ENCODE results near the gene TRIM13.
"Not testable (repeated sequence)": the region's sequence is repeated elsewhere in the genome, so short reads cannot be mapped to it uniquely, and the experiment has no call there.

The TRIM13 gene

GRCh38 chr13:49997955-49998354, 1.1 kb downstream of the TRIM13 start:
- DNase-seq = no peak

DNA sequence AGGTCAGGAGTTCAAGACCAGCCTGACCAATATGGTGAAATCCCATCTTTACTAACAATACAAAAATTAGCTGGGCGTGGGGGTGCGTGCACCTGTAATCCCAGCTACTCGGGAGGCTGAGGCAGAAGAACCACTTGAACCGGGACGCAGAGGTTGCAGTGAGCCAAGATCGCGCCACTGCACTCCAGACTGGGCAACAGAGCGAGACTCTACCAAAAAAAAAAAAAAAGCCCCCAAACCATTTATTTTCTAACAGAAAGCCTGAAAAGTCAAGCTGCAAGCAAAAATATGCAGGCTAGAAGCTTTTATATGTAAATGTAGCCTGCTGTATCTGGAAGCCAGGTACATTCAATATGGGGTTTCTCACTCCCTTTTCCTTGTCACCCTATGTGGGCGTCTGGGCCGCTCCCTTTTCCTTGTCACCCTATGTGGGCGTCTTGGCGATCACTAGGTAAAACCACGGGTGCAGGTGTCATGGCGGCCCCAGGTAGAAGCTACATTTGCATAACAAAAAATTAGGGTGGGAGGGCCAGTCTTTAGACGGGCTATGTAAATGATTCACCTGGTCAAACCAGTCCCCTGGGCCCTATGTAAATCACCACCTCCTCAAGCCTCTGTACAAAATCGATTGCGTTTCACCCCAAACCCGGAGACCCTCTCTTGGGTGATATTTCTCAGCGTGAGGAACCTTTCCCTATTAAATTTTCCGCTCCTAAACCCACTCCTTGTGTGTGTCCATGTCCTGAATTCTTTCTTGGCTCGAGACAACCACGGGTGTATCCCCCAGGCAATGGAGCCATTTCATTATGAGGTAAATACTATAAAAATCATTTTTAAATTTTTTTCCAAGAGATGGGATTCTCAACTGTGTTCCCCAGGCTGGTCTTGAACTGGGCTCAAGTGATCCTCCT, 2.1 kb downstream of the TRIM13 start:
- no peak for DNase-seq

- DNase-seq = no peak
These were observed 4.4 kb downstream of the TRIM13 start for GRCh38 chr13:50001287-50001686.

GRCh38 chr13:50006426-50007135, 9.7 kb downstream of the TRIM13 start:
- no peak for DNase-seq

- no peak for DNase-seq
These were observed 14.6 kb downstream of the TRIM13 start for GRCh38 chr13:50011461-50011860.

GRCh38 chr13:50012396-50013169, 15.7 kb downstream of the TRIM13 start:
- no peak for DNase-seq

- DNase-seq = no peak
These were observed 17.5 kb downstream of the TRIM13 start for GRCh38 chr13:50014386-50014785.

DNA sequence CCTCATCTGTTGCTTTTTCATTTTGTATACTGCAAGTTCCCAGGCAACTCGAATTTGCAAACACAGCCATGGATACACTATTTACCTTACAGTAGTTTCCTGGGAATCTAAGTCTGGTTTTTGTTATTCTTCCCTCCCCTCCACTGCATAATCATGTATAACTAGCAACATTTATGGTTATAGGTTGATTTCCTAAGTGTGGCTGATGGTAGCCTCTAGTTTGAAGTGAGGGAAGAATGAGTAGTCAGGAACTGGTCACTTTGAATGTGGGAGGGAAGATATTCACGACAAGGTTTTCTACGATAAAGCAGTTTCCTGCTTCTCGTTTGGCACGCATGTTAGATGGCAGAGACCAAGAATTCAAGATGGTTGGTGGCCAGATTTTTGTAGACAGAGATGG, 18.4 kb downstream of the TRIM13 start, which contains the start of gene KCNRG:
KCNRG (plus strand) TSS at position 187 of the 400 bp plus-strand sequence; CDS start at position 237, 50 bp downstream.
- DNase-seq = no peak

GRCh38 chr13:50015750-50016149, 18.9 kb downstream of the TRIM13 start:
- DNase-seq = no peak

- no peak for DNase-seq
These were observed 19.6 kb downstream of the TRIM13 start for GRCh38 chr13:50016444-50016843.

DNA sequence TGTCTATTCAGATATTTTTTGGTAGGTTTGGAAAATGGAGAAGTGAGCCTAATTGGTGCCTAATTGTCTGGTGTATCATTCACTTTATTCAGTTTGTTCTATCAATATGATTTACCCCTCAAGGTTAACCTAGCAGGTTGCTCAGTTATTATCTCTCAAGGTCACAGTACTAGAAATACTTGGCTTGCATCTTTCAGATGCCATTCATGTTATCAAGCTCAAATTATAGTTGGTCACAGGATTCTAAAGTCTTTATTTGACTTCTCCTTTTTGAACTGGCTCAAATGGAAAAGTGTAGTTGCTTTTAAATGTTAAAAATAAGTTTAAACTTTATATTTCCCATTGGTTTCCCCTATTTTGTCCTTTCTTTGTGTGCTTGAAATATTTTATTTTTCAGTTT, 21.0 kb downstream of the TRIM13 start:
- no peak for DNase-seq

DNA sequence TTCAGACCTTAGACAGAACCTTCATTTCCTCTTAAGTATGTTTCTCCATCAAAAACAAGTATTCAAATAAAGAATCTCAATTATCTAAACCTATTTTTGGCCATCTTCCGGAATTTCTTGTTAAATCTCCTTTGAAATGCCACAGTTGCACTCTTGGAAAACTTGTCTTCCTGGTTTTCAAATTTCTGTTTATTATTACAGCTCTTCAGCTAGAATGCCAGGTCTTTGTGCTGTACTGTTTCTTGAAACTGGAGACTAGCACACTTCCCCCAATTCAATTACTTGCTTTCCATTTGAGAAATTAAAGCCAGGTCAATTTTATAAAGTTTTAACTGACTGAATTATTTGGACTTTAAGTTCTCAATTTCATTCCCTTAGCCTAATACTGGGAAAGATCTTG, 28.6 kb downstream of the TRIM13 start:
- DNase-seq = no peak

DNA sequence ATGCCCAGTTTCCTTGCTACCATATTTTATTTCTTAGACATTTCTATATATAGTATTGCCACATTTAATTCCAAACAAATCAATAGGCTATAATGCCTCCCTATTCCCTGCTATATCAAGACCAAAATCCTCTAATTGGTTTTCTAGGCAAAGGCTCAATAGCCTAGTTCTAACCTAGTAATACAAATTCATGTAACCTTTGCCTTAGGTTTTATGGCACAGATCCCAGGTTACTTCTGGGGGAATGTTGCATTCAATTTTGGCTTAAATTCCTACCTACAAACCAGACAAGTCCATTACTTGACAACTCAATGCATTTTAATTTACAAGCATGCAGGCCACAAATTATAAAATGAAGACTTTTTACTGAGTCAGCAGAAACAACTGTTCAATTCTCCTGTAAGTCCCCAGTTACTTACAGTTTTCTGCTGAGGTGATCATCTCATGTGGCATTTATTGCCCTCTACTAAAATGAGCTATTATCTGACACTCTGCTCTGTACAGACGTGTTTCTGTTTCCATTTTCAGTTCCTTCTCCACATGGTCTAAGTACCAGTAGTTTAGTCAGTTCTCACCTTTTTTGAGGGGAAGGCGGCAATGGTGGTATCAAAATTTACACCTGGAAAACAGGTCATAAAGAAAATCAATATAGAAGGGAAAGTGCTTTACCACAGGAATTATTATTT, 30.1 kb downstream of the TRIM13 start:
- no peak for DNase-seq

DNA sequence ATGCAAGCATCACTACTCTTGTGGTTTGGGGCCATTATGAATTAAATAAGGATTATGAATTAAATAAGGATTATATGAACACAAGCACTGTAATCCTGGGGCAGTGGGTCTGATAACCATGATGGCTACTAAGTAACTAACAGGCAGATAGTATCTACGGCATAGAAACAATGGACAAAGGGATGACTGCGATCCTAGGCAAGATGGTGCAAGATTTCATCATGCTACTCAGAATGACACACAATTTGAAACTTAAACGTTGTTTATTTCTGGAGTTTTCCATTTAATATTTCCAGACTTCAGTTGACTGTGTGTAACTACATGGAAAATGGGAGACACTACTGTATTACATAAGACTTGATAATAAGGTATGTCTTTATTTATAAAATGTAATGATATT, 33.5 kb downstream of the TRIM13 start:
- no peak for DNase-seq

DNA sequence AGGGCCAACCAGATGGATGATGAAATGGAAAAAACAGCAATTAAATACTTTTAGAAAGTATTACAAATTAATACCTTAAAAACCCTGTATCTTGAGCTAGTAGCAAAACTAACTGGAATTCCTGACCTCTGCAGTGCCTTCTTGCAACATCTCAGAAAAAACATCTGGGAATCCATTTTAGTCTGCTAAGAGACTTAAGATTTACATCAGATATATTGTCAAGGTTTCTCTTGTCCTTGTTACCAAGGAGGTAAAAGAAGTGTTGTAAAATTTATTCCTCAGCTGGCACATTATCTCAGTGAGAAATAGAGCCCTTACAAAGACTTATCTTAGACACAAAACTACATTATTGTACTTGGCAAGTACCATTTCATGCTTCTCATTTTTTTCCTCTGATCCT, 36.9 kb downstream of the TRIM13 start:
- no peak for DNase-seq

DNA sequence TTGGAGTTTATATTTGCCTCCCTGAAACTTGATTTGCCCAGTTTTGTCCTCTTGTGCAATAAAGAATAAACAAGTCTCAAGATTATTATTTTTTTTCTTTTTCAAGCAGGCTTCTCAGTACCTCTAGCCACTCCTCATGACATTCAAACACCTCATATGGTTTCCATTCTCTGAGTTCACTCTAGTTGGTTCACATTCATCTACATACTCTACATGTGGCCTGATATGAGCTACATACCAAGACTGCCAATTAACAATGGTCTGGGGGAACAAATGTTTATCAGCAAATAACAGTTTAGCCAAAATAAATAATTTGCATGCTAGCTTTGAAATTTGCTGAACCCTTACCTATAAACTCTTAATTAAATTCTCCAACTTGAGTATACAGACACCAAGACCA, 40.9 kb downstream of the TRIM13 start:
- no peak for DNase-seq

DNA sequence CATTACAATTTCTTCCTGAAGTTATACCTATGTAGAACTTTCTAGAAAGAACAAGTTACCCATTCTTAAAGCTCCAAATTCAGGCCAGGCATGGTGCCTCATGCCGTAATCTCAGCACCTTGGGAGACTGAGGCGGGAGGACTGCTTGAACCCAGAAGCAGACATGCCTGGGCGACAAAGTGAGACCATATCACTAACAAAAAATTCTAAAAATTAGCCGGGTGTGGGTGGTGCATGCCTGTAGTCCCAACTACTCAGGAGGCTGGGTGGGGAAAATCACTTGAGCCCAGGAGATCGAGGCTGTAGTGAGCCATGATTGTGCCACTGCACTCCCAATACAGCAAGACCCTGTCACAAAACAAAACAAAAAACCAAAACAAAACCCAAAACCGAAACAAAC, 41.4 kb downstream of the TRIM13 start:
- no peak for DNase-seq

GRCh38 chr13:50052478-50052877, 55.6 kb downstream of the TRIM13 start:
- DNase-seq = no peak

DNA sequence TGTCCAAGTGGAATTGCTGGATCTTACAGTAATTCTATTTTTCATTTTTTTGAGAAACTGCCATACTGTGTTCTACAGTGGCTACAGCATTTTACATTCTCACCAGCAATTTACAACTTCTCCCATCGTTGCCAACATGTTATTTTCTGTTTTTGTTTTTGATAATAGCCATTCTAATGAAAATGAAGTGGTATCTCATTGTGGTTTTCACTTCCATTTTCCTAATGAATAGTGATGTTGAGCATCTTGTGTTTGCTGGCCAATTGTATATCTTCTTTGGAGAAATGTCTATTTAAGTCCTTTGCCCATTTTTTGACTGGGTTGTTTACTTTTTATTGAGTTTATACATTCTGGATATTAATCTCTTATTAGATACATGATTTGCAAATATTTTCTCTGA, 57.0 kb downstream of the TRIM13 start:
- DNase-seq = no peak

- DNase-seq = no peak
These were observed 58.6 kb downstream of the TRIM13 start for GRCh38 chr13:50055454-50055853.

GRCh38 chr13:50060718-50061117, 63.9 kb downstream of the TRIM13 start:
- DNase-seq = no peak

DNA sequence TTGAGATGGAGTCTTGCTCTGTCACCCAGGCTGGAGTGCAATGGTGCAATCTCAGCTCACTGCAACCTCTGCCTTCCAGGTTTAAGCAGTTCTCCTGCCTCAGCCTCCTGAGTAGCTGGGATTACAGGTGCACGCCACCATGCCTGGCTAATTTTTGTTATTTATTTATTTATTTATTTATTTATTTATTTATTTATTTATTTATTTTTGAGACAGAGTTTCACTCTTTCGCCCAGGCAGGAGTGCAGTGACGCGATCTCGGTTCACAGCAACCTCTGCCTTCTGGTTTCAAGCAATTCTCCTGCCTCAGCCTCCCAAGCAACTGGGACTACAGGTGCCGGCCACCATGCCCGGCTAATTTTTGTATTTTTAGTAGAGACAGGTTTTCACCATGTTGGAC, 65.5 kb downstream of the TRIM13 start:
- not testable (repeated sequence) for DNase-seq

- DNase-seq = no peak
These were observed 68.9 kb downstream of the TRIM13 start for GRCh38 chr13:50065712-50066111.
